GM21619 (cell line): Measurements from ENCODE around the gene GRAMD2B.
"Not testable (repeated sequence)": the region's sequence is repeated elsewhere in the genome, so short reads cannot be mapped to it uniquely, and the experiment has no call there.

Source experiments
- ATAC-seq: cut with Tn5 transposase; IDR thresholded peaks from one replicate; pipeline ENCODE4 v1.9.1; 2021; ENCODE audit not compliant: unreplicated experiment

Gene GRAMD2B

DNA sequence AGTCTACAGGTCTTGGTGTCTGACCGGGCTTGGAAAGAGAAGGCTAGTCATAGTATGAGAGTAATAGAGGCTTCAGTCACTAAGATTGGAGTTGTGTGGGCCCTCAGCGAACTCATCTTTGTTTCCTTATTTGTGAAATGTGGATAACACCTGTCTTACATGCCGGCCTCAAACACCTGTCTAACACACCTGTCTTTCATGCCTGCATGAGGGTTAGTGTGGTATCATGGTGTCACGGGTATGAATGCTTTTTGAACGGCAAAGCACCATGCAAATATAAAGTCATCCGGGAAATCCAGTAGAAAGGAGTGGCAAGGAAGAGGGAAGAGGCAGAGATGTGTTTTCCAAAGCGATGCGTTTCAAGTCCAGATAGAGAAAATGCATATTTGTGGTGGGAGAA lies 25.5 kb downstream of the GRAMD2B start:
- no peak for ATAC-seq

DNA sequence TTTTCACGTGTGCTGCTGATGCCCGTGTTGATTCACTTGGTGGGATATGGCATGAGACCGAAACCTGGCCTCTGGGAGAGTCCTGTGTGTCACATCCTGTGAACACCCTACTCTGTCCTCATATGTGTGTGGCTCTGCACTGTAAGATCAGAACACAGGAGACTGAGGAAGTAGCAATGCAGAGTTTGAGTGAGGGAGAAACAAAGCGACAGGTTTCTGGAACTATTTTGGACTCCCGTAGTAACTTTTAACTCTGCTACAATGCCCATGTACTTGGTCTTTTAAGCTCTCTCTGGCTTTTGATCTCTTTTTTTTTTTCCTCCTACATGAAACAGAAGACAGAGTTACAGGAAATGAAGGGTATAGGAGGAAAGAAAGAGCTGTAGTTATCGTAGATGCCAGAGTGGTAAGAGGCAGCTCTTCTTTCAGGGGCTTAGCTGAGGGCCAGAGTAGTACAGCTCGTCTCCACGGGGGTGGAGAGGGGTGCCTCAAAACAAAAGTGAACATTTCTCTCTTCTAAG lies 26.6 kb downstream of the GRAMD2B start:
- ATAC-seq = peak; percentile 77

DNA sequence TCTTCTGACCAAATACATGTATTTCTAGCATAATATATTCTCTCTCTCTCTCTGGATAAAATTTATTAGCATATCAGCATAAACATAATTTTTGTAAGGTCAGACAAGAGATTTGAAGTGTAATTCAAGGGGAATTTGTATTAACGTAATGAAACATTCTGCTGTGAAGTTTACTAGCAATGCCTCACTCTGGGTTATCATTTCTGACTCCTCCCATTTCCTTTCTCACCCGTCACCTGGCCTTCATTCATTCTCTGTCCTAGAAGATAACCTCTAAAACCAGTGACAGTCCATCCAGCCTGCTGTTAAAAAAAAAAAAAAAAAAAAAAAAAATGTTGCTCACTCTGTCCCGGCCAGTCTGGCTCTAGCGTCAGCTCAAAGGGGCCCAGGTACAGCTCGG lies 27.1 kb downstream of the GRAMD2B start:
- ATAC-seq = peak; percentile 55

DNA sequence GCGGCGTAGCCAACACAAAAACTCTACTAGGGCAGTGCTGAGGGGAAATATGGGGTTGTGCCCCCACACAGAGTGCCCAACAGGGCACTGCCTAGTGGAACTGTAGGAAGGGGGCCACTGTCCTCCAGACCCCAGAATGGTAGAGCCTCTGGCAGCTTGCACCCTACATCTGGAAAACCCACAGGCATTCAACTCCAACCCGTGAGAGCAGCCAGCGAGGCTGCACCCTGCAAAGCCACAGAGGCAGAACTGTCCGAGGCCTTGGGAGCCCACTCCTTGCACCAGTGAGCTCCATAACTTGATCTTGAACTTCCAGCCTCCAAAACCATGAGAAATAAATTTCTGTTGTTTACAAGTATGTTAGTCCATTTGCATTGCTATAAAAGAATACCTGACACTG lies 27.7 kb downstream of the GRAMD2B start:
- ATAC-seq = no peak

DNA sequence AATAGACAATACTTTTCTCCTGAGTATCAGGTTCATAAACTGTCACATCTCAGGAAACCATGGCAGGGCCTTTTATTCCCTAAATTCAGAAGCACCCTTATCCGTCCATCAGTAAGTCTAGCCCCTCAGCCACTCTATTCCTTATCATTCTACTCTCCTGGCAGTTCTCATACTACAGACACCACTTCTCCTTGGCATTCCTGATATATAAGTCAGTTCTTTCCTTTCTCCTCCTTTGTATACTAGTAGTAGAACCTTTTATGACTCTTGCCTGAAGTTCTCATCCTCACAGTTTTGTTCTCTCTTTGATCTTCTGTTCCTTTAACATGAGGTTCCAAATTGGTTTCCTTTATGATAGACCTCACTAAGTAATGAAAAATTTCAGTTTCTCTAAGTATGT lies 29.3 kb downstream of the GRAMD2B start:
- no peak for ATAC-seq

DNA sequence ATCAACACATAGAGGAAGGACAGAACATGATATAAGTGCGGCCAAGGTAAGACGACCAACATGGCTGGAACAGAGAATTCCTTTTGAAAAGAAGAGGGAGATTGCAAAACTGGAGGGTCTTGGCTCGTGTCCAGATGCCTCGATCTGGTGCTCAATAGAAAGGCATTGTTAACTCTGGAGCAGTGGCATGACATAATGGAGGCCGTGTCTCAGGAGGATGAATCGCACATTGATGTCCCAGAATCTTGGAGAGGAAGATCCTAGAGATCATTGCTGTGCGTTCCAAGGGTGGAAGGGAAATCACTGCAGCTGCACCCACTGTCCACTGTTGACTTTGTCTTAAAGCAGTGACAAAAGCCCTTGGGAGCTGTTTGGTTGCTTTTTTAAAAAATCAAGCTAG lies 30.9 kb downstream of the GRAMD2B start:
- no peak for ATAC-seq

DNA sequence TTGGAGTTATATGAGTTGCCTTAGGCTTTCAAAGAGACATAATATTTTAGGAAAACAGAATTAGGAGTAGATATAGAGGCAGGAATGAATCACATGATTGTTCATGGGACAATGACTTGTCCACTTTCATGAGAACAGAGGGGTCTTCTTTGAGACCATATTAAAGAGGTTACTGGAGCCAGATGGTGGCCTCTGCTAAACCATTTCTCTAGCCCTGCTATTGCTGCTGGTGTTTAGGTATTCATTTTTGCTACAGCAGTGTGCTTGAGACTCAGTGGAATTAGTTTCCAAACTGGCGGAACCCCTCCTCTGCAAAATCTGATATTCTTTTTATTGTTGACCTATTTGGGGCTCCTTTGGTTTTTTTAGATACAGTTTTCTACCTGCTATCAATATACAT lies 31.3 kb downstream of the GRAMD2B start:
- ATAC-seq = no peak

DNA sequence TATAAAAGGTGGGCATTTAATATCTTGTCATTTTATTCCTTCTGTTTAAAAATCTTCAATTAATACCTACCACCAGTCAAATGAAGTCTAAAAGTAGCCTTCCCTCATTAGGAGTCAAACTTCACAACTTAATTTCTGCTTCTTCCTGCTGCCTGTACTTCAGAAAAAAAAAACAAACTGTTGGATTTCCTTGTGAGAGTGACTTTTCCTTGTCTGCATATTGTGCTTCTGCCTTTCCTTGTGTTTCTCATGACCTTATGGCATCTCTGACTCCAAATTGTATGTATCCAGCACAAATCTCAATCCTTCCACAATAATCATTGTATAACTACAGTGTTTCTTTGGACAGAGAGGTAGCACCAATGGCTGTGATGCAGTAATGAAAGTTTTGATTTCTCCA lies 32.1 kb downstream of the GRAMD2B start:
- ATAC-seq = no peak

DNA sequence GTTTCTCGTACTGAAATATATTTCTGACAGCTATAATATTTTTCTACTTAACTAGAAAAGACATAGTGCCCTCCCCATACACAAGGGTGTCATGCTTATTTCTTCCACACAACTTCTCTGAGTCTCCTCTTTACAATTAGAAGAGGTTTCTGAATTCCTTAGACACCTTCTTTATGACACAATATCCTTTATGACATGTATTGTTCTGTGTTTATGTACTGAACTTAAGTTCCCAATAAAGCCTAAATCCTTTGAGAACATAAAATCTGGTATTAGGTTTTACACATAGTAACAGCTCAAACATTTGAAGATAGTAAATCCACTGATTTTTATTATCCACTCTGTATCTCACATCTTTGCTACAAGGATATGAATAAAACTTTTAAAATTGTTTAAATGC lies 32.5 kb downstream of the GRAMD2B start:
- ATAC-seq = no peak

DNA sequence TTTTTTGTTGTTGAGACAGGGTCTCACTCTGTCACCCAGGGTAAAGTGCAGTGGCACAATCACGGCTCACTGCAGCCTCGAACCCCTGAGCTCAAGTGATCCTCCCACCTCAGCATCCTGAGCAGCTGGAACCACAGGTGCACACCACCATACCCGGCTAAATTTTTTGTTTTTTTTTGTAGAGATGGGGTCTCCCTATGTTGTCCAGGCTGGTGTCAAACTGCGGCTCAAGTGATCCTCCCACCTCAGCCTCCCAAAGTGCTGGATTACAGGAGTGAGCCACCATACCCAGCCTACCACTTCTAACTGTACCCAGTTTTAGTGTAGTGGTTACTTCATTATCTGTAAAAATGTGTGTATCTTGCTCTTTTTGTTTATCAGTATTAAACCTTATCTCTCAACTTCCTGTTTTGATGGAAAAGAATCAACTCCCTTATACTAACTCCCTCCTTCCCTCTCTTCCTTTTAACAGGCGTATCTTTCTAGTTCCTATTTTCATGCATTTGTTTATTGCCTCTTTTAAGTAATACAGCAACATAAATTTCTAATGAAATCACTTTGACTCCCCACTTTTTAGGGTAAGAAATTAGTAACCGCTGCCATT lies 33.1 kb downstream of the GRAMD2B start:
- no peak for ATAC-seq

DNA sequence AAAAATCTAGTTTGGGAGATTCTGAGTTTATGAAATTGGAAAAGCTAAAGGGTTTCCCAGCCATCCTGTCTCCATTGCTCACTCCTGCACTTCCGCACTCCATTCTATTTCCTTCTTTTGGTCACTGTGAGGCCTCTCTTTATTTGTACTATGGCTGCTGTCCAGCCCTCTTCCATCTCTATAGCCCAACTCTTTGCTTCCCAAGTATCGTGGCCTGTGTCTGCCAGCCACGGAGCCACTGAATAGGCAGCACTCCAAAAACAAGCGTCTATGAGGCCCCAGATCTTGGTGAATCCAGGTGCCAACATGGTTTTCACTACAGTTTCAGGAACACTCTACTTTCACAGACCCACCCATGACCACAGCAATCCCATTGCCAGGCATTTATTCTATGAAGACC lies 37.2 kb downstream of the GRAMD2B start:
- no peak for ATAC-seq

DNA sequence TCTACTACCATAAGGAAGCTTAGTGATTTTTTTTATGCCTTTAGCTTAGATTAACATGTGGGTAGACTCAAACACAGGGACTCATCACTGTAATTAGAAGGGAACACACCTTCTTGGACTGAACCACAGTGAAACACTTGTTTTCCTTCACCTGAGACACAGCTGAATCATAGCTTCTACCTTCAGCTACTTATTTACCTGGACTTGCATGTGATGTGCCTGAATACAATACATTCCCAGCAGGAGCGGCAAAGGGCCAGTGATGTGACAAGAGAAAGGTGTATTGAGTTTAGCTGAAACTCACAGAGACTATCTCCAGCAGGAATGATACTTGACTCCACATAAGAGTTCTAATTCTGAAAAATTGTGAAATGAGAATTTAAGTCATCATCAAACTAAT lies 37.8 kb downstream of the GRAMD2B start:
- ATAC-seq = no peak

DNA sequence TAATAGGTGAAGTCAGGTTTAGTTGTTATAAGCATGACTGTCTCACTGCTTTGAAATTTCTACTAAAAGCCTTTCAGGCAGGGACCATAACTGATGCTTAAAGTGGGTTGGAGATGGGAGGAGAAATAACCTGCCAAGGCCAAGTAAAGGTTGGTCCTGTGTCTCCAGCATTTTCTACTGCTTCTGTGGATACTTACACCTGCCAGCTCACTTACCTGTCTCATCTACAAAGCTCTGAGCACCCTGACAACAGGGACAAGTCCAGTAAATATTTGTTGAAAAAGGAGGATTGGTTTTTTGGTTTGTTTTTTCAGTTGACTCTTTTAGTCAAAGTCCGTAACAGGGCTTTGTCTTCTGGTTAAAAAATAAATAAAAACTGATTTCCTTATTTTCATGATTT lies 38.6 kb downstream of the GRAMD2B start:
- no peak for ATAC-seq

DNA sequence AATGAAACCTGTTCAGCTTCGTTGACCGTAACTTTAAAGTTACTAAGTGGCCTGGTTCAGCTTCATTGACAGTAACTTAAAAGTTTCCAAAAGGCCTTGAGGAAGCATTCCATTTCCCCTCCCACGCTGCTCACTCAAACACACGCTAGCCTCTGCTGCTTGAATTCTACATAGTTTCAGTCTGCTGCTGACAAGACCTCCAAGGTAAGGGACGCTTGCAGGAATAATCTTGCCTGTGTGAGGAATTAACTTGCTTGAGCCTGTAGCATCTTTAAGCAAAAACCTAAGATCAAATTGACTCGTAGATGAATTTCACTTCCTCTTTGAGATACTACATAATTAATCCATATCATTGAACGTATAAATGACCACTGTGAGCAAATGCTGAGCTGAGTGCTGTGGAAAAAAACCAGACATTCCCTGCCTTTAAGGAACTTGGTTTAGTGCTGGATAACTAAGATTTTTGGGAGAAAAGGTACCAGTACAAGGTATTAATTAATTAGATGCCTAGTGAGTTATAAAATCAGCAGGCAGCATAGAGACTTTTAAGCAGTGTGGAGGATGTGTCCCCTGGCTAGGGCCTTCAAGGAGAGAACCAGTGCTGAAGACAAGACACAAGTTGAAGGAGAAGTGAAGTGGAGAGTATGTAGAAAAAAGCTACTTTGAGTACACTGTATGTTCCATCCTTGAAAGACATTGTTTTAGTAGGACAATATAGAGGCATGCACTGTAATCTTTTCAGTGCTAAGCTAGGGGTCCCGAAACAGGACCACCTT lies 39.2 kb downstream of the GRAMD2B start:
- ATAC-seq = peak; percentile 70

DNA sequence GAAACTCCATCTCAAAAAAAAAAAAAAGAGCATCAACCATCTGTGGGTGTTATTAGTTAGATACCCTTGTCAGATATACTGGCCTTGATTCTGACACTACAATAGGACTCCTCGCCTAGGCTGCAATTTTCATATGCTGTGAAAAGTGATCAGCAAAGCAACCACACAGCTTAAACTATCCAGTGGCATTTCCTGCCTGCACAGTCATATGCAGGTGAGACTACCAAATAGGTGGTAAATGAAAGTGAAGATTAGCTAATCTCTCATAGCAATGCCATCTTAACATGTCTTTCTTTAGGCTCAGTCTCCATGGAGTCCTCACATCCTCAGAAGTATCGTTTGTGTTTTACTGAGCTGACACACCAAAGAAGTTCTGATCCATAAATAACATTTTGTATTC lies 40.8 kb downstream of the GRAMD2B start:
- no peak for ATAC-seq

DNA sequence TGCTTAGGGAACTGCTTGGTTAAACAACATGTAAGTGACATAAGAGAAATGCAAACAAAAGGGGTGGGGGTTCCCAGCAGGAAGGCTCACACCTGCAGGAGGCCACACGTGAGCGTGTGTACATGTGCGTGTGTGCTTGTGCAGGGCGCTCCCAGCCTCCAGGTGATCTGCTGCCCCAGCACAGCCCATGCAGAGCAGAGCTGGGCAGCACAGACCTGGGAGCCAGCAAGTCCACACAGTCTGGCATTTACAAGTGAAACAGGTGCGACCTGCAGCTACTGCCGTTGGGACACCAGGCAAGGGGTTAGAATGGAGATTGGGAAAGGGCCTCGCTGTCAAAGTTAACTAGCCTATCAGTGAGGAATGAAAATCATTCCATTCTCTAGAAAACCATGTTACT lies 41.8 kb downstream of the GRAMD2B start:
- no peak for ATAC-seq

DNA sequence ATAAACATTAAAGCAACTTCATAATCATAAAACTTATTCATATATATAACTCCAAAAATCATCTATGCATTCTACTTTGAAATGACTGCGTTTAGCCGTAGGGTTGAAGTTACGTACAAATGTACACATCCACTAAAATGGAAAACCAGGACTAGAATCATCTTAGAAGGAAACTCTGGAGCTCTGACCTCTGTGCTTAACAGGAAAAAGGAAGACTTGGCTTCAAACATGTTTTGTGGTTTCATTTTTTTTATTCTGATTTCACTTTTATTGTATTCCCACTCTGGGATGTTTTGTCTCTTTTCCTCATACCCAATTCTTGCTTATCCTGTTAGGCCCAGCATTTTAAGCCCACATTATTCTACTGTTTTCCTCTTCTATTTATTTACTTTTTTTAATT lies 44.9 kb downstream of the GRAMD2B start:
- no peak for ATAC-seq

DNA sequence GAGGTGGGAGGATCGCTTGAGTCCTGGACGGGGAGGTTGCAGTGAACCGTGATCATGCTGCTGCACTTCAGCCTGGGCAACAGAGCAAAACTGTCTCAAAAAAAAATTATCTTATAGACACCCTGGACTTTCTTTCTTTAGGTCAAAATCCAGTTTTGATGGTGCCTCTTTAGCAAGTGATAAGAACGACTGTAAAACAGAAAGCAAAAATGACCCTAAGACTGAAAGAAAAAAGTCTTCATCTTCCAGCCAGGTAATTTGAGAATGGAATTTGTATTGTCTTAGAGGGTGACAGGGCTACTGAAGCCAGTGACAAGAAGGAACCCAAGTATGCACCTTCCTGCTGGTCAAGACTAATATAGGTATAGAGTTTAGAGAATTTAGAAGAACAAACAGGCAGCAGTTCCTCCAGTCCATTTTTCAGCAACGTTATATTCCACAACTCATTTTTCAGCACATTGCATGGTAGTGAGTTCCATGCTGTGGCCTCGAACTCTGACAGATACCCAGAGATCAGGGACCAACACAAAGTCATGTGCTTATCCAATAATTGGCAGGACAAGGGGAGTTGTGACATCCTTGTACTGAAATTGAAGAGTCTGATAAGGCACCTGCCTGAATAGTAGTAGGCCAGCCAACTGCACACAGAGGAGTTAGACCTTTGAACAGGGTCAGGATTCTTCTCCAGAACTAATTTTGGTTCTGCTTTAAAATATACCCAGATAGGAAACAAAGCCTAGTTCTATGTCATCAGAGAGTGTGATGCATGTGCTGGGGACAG lies 46.5 kb downstream of the GRAMD2B start:
- no peak for ATAC-seq

DNA sequence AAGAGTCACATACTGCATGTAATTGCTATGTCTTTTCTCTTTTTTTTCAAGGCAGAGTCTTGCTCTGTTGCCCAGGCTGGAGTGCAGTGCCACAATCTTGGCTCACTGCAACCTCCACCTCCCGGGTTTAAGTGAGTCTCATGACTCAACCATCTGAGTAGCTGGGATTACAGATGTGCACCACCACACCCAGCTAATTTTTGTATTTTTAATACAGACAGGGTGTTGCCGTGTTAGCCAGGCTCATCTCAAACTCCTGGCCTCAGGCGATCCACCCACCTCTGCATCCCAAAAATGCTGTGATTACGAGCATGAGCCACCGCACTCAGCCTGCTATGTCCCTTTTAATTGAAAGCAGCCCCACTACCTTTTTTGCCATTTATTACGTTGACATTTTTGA lies 47.3 kb downstream of the GRAMD2B start:
- not testable (repeated sequence) for ATAC-seq

DNA sequence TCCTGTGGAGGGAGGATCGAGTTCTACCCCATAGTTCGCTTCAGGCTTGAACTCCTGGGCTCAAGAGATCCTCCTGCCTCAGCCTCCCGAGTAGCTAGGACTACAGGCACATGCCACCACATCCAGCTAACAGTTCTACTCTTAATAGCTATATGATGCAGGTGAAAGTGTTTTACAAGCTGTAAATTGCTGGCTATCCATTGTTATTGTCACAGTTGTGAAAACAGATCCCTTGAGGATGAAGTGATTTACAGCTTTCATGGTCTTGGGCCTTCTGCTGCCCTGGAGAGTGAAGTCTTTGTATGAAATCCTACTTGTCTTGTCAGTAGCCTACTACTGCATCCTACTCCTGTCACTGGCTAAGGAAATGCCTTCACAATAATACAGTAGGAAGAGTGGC lies 48.0 kb downstream of the GRAMD2B start:
- ATAC-seq = no peak

DNA sequence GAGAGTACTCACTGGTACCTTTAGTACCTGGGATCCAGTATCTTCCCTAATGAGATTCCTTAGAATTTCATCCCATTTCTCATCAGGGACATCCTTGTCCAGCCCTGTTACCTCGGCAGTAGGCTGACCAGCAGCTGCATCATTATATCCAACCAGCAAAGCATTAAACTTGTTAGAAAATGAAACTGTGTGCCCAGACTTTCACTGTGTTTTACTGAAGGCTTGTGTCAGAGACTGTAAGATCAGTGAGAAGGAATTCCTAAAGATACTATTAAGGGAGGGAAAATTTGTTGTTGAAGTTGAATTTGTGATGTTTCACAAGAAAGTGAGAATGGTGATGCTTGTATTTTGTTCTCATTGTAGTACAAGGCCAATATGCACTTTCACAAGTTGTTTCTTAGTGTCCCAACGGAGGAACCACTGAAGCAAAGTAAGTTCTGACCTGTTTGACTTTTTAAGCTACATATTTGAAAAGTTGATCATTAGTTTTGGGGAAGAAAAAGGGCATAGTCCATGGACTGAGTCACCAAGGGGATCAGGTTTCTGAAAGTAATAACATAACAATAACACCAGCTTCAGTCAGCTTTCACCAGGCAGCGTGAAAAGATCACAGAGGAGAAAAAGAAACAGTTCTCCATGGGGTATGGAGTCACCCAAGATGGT lies 48.8 kb downstream of the GRAMD2B start:
- no peak for ATAC-seq

DNA sequence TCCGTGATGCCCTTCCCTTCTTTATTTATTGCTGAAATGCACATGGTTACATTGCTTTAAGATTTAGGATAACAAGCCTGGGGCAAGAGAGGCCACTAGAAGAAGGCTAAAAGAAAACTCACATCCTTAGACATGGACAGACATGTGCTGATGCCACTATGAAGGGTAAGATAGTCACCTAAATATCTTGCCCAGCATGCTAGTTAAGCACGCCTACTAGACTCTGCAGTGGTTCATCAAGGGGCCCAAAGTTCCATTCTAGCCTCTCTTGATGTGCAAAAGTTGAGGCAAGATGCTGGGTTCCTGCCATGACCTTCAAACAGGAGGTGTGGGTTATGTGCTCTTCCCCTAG lies 49.3 kb downstream of the GRAMD2B start:
- ATAC-seq = no peak
